ENCODE results near the gene LRP2. TPM values are rescaled to one million over a fixed set of nuclear protein-coding genes. Genes with fewer than 3 reads are reported as not detected.

LRP2 gene
- polyA plus RNA-seq, 2 of the 4 experiments (the other 2 are of a cell fraction), result 0.04 TPM; not detected in 1

- TF ChIP-seq NPAS2 (CRISPR knock-in tag; IDR thresholded peaks at IDR 0.05; ENCODE audit: borderline replicate concordance), result no peak
- TF ChIP-seq JUN (IDR thresholded peaks at IDR 0.05), result no peak
- TF ChIP-seq FOSB (CRISPR knock-in tag; IDR thresholded peaks at IDR 0.05), result no peak
- TF ChIP-seq HOXA7 (CRISPR knock-in tag; IDR thresholded peaks at IDR 0.05), result no peak
- TF ChIP-seq PBX3 (IDR thresholded peaks at IDR 0.05), result no peak
- TF ChIP-seq EHF (CRISPR knock-in tag; IDR thresholded peaks at IDR 0.05), result no peak
- no peak for TF ChIP-seq HOXB13 (CRISPR knock-in tag; IDR thresholded peaks at IDR 0.05; ENCODE audit: low read depth)
- TF ChIP-seq RARB (CRISPR knock-in tag; IDR thresholded peaks at IDR 0.05), result no peak
- TF ChIP-seq ELK1 (IDR thresholded peaks at IDR 0.05; ENCODE audit: low read depth, low read length), result no peak
- no peak for TF ChIP-seq BCL3 (IDR thresholded peaks at IDR 0.05)
- TF ChIP-seq ATOH8 (CRISPR knock-in tag; IDR thresholded peaks at IDR 0.05; ENCODE audit: low read depth), result no peak
- TF ChIP-seq ESRRA (IDR thresholded peaks at IDR 0.05; ENCODE audit: borderline replicate concordance, low read length), result no peak
- no peak for TF ChIP-seq HMGXB4 (CRISPR knock-in tag; IDR thresholded peaks at IDR 0.05; ENCODE audit: borderline replicate concordance)
- no peak for TF ChIP-seq TFCP2L1 (CRISPR knock-in tag; IDR thresholded peaks at IDR 0.05)
- TF ChIP-seq ZC3H11A (IDR thresholded peaks at IDR 0.05), result no peak
- TF ChIP-seq RNF2 (IDR thresholded peaks at IDR 0.05; ENCODE audit: borderline replicate concordance, low read depth), result no peak
- no peak for TF ChIP-seq EP300 (IDR thresholded peaks at IDR 0.05)
- Histone ChIP-seq H3K4me1 (no peaks in the 10 kb centered on the region), H3K4me3 (no peak overlapping the region), H3K9me3 (no peaks in the 10 kb centered on the region), H3K4me2 (no peak overlapping the region), H3K27ac (no peak overlapping the region)
- ATAC-seq (no peak), FAIRE-seq (no peak), DNase-seq (ENCODE audit: low read depth in 1 of 2, low spot score in 1 of 2) (no peak)
- ChIA-PET POLR2A (no interaction called here), CTCF (interaction anchor here (1.1 to 1.3 kb wide), 2 partner anchors 37 kb away, joined by 3 to 4 read pairs; no protein-coding TSS in a partner anchor)
- 32% methylated on average over 8 of the region's 8 CpGs for WGBS (ENCODE audit: missing lambda C conversion rate)
Measured at GRCh38 chr2:169185711-169186110, 176.6 kb downstream of the LRP2 start.

GRCh38 chr2:169184074-169184473 is 178.3 kb downstream of the LRP2 start:
- Histone ChIP-seq H3K9me3 (no peaks in the 10 kb centered on the region), H3K27ac (no peak overlapping the region)
- WGBS (ENCODE audit: missing lambda C conversion rate), result 8% methylated on average over 3 of the region's 3 CpGs

More at GRCh38 chr2:169184074-169184473, 178.3 kb downstream of the LRP2 start:
- Histone ChIP-seq H3K4me2 (no peak overlapping the region), H3K4me3 (no peak overlapping the region), H3K4me1 (no peaks in the 10 kb centered on the region)
- ATAC-seq, result no peak
- no peak for FAIRE-seq
- no peak for DNase-seq (ENCODE audit: low read depth in 1 of 2, low spot score in 1 of 2)
- CTCF ChIA-PET, result no interaction called here
- POLR2A ChIA-PET, result no interaction called here
- TF ChIP-seq TP53 (CRISPR knock-in tag; IDR thresholded peaks at IDR 0.05) (no peak), TFCP2L1 (CRISPR knock-in tag; IDR thresholded peaks at IDR 0.05) (no peak), ATOH8 (CRISPR knock-in tag; IDR thresholded peaks at IDR 0.05; ENCODE audit: low read depth) (no peak), HOXB13 (CRISPR knock-in tag; IDR thresholded peaks at IDR 0.05; ENCODE audit: low read depth) (no peak), HDAC2 (IDR thresholded peaks at IDR 0.05) (no peak)
